ENCODE results near the gene NR1H2. TPM values are rescaled to one million over a fixed set of nuclear protein-coding genes. Genes with fewer than 3 reads are reported as not detected.
"Not testable (repeated sequence)": the region's sequence is repeated elsewhere in the genome, so short reads cannot be mapped to it uniquely, and the experiment has no call there.

Gene NR1H2
- total RNA-seq, 1 experiment from 2014 or later = 38.3 TPM

GRCh38 chr19:50349277-50350057 is 26.8 kb upstream of the NR1H2 start:
- Mint-ChIP-seq H3K4me3 (ENCODE audit: unreplicated experiment) (no peak overlapping the region), H3K4me1 (ENCODE audit: low read depth, unreplicated experiment) (peaks cover 26% of the 10 kb centered on the region), H3K27me3 (ENCODE audit: insufficient read depth, unreplicated experiment) (no peaks in the 10 kb centered on the region), H3K9me3 (ENCODE audit: unreplicated experiment) (no peaks in the 10 kb centered on the region), H3K27ac (ENCODE audit: unreplicated experiment) (no peak overlapping the region), H3K36me3 (ENCODE audit: insufficient read depth, unreplicated experiment) (peaks cover 13% of the 10 kb centered on the region)
- Histone ChIP-seq H3K36me3 (ENCODE audit: control insufficient read depth, insufficient read depth, low read length) (no peaks in the 10 kb centered on the region), H3K27me3 (replicated peaks; ENCODE audit: control insufficient read depth, insufficient read depth, low read length) (no peaks in the 10 kb centered on the region), H3K4me3 (ENCODE audit: low read depth, low read length) (no peak overlapping the region), H3K4me1 (peaks cover 24% of the 10 kb centered on the region), H3K9me3 (no peaks in the 10 kb centered on the region)
- CTCF ChIA-PET = no interaction called here
- DNase-seq = no peak
- POLR2A ChIA-PET = no interaction called here
- intact Hi-C loops (cut with micrococcal nuclease; ENCODE audit: unreplicated experiment) = loop anchor here (10.0 kb wide), 1 partner anchor 355 kb away; no protein-coding TSS in a partner anchor
- no peak for TF ChIP-seq CTCF (IDR thresholded peaks at IDR 0.05; ENCODE audit: insufficient read depth in 1 of 2, low read depth in 1 of 2, low read length in 1 of 2, severe bottlenecking in 1 of 2, unreplicated experiment in 1 of 2)
- no TSS peak for BruUV-seq (replicated peaks)

GRCh38 chr19:50352242-50352641 is 24.0 kb upstream of the NR1H2 start:
- no peak overlapping the region for H3K4me3 Mint-ChIP-seq (ENCODE audit: unreplicated experiment)
- no peak overlapping the region for H3K27ac Mint-ChIP-seq (ENCODE audit: unreplicated experiment)
- H3K9me3 Mint-ChIP-seq (ENCODE audit: unreplicated experiment) = no peaks in the 10 kb centered on the region
- H3K9me3 ChIP-seq = no peaks in the 10 kb centered on the region
- CTCF ChIA-PET = no interaction called here
- POLR2A ChIA-PET = no interaction called here
- TF ChIP-seq CTCF (IDR thresholded peaks at IDR 0.05; ENCODE audit: insufficient read depth in 1 of 2, low read depth in 1 of 2, low read length in 1 of 2, severe bottlenecking in 1 of 2, unreplicated experiment in 1 of 2) = no peak
- no peaks in the 10 kb centered on the region for H3K27me3 ChIP-seq (replicated peaks; ENCODE audit: control insufficient read depth, insufficient read depth, low read length)
- peaks cover 13% of the 10 kb centered on the region for H3K4me1 Mint-ChIP-seq (ENCODE audit: low read depth, unreplicated experiment)
- BruUV-seq (replicated peaks) = no TSS peak
- H3K36me3 Mint-ChIP-seq (ENCODE audit: insufficient read depth, unreplicated experiment) = no peaks in the 10 kb centered on the region
- H3K4me3 ChIP-seq (ENCODE audit: low read depth, low read length) = no peak overlapping the region
- H3K27me3 Mint-ChIP-seq (ENCODE audit: insufficient read depth, unreplicated experiment) = no peaks in the 10 kb centered on the region
- DNase-seq = no peak
- intact Hi-C loops (cut with micrococcal nuclease; ENCODE audit: unreplicated experiment) = loop anchor here (10.0 kb wide), 1 partner anchor 353 kb away; no protein-coding TSS in a partner anchor
- peaks cover 17% of the 10 kb centered on the region for H3K4me1 ChIP-seq
- no peaks in the 10 kb centered on the region for H3K36me3 ChIP-seq (ENCODE audit: control insufficient read depth, insufficient read depth, low read length)

- intact Hi-C loops (cut with micrococcal nuclease; ENCODE audit: unreplicated experiment) = loop anchor here (10.0 kb wide), 1 partner anchor 351 kb away; no protein-coding TSS in a partner anchor
- H3K9me3 ChIP-seq; CTCF ChIA-PET; H3K4me3 Mint-ChIP-seq (ENCODE audit: unreplicated experiment); POLR2A ChIA-PET; H3K27ac Mint-ChIP-seq (ENCODE audit: unreplicated experiment); H3K4me3 ChIP-seq (ENCODE audit: low read depth, low read length); H3K9me3 Mint-ChIP-seq (ENCODE audit: unreplicated experiment); H3K36me3 Mint-ChIP-seq (ENCODE audit: insufficient read depth, unreplicated experiment); H3K4me1 Mint-ChIP-seq (ENCODE audit: low read depth, unreplicated experiment); DNase-seq; H3K27me3 Mint-ChIP-seq (ENCODE audit: insufficient read depth, unreplicated experiment); BruUV-seq (replicated peaks); H3K36me3 ChIP-seq (ENCODE audit: control insufficient read depth, insufficient read depth, low read length); H3K27me3 ChIP-seq (replicated peaks; ENCODE audit: control insufficient read depth, insufficient read depth, low read length): not testable (repeated sequence)
- H3K4me1 ChIP-seq = peaks cover 13% of the 10 kb centered on the region; the same call in 1 of the 2 replicates
Measured at GRCh38 chr19:50353487-50353880, 22.8 kb upstream of the NR1H2 start.

Data from Caco-2 (cell line).